GM12864 (cell line): ENCODE data around the gene OR8D2.

Experiments used
- DNase-seq: peaks from one replicate; pipeline ENCODE4 v3.0.0-alpha.2; 2011; ENCODE audit warnings: low read depth
- H3K4me3 ChIP-seq: 2 replicates; pipeline ENCODE4 v1.5.1; 2011; ENCODE audit warnings: mild to moderate bottlenecking, low read depth, low read length, control low read depth
- CTCF ChIP-seq: IDR thresholded peaks from 2 replicates; pipeline ENCODE4 v1.5.1; 2011; ENCODE audit warnings: low read depth, mild to moderate bottlenecking, moderate library complexity, low read length, control low read depth, inconsistent platforms; ENCODE audit errors: missing control alignments

OR8D2 gene

GRCh38 chr11:124320097-124320496 lies at the start of gene OR8D2:
Gene OR8D2 (minus strand): TSS chr11:124320197. CDS start chr11:124320197, 0 bp downstream.
- no peak for TF ChIP-seq CTCF
- no peak for DNase-seq
- H3K4me3 ChIP-seq: no peak within 1 kb of the TSS

- no peak for TF ChIP-seq CTCF
- no peak overlapping the region for H3K4me3 ChIP-seq
- no peak for DNase-seq
Measured at GRCh38 chr11:124359566-124359965, 39.6 kb upstream of the OR8D2 start.

GRCh38 chr11:124346311-124346955 lies 26.4 kb upstream of the OR8D2 start:
- H3K4me3 ChIP-seq: no peak overlapping the region
- TF ChIP-seq CTCF: no peak
- DNase-seq: no peak

- no peak overlapping the region for H3K4me3 ChIP-seq
- DNase-seq: no peak
- no peak for TF ChIP-seq CTCF
Measured at GRCh38 chr11:124344346-124344745, 24.3 kb upstream of the OR8D2 start.

- no peak for TF ChIP-seq CTCF
- H3K4me3 ChIP-seq: no peak overlapping the region
- no peak for DNase-seq
Measured at GRCh38 chr11:124340142-124340447, 20.1 kb upstream of the OR8D2 start.

- TF ChIP-seq CTCF: no peak
- no peak for DNase-seq
- H3K4me3 ChIP-seq: no peak overlapping the region
Measured at GRCh38 chr11:124339396-124340141, 19.6 kb upstream of the OR8D2 start.

- no peak for TF ChIP-seq CTCF
- no peak overlapping the region for H3K4me3 ChIP-seq
- DNase-seq: no peak
Measured at GRCh38 chr11:124331873-124332272, 11.9 kb upstream of the OR8D2 start.
